Natural killer cell (primary cell): ENCODE data around the gene ANKRD11. TPM values are rescaled to one million over a fixed set of nuclear protein-coding genes. Genes with fewer than 3 reads are reported as not detected.

Experiments
- ATAC-seq, 3 donors: fragments of 150-1000 bp in 2 of 3; fragments of 200-7000 bp in 1 of 3; cut with Tn5 transposase; 1 replicate in 1 of 3; 2 replicates in 2 of 3; pipeline ENCODE4 v1.10.0; 2021; ENCODE audit warnings: mild to moderate bottlenecking in 2 of 3, moderate library complexity in 2 of 3
- DNase-seq, 2 donors: peaks; one replicate each; pipeline versions ENCODE4 v3.0.0 to v3.0.0-alpha.2; 2013 to 2021; ENCODE audit warnings: mixed read lengths in 1 of 2
- H3K27ac ChIP-seq: one replicate; pipeline ENCODE4 v1.5.1; 2013; ENCODE audit warnings: mild to moderate bottlenecking, low read length
- H3K27me3 ChIP-seq: one replicate; pipeline ENCODE4 v1.6.1; 2013; ENCODE audit warnings: low read length; ENCODE audit not compliant: control insufficient read depth, insufficient read depth
- H3K36me3 ChIP-seq: one replicate; pipeline ENCODE4 v1.6.1; 2013; ENCODE audit warnings: low read length; ENCODE audit not compliant: control insufficient read depth, insufficient read depth
- H3K4me1 ChIP-seq: one replicate; pipeline ENCODE4 v1.6.1; 2013; ENCODE audit warnings: low read length; ENCODE audit not compliant: control insufficient read depth, insufficient read depth
- H3K4me3 ChIP-seq: one replicate; pipeline ENCODE4 v1.5.1; 2013; ENCODE audit warnings: low read length
- H3K9me3 ChIP-seq: one replicate; pipeline ENCODE4 v1.6.1; 2013; ENCODE audit warnings: low read length; ENCODE audit not compliant: control insufficient read depth, insufficient read depth
- H3K27ac Mint-ChIP-seq, 2 donors: one replicate each; pipeline ENCODE4 v1.8.0; 2022; ENCODE audit warnings: mild to moderate bottlenecking in 2 of 2, mixed read lengths in 2 of 2, moderate library complexity in 1 of 2
- H3K27me3 Mint-ChIP-seq, 2 donors: one replicate each; pipeline ENCODE4 v1.8.0; 2022; ENCODE audit warnings: low read depth in 2 of 2, mixed read lengths in 2 of 2
- H3K36me3 Mint-ChIP-seq: one replicate; pipeline ENCODE4 v1.8.0; 2022; ENCODE audit warnings: mixed read lengths
- H3K4me1 Mint-ChIP-seq, 2 donors: one replicate each; pipeline ENCODE4 v1.8.0; 2022; ENCODE audit warnings: mixed read lengths in 2 of 2
- H3K4me3 Mint-ChIP-seq: one replicate; pipeline ENCODE4 v1.8.0; 2022; ENCODE audit warnings: mild to moderate bottlenecking, moderate library complexity, mixed read lengths
- H3K9me3 Mint-ChIP-seq, 2 donors: one replicate each; pipeline ENCODE4 v1.8.0; 2022; ENCODE audit warnings: mixed read lengths in 2 of 2
- WGBS: methylation state at CpG from one replicate; pipeline ENCODE4 v1.1.7; 2013; ENCODE audit warnings: missing lambda C conversion rate; ENCODE audit not compliant: insufficient coverage; 5-methylcytosine and 5-hydroxymethylcytosine counted together
- intact Hi-C: fragments of 100-400 bp; cut with micrococcal nuclease; formaldehyde crosslinking; loops from one replicate; pipeline ENCODE4 v1.14.2; 2022
- total RNA-seq, 4 donors: library from RNA; stranded (reverse); fragments of 120-200 nt in 1 of 4; gene quantifications; one replicate each; pipeline versions ENCODE4 v1.2.3 to v1.2.4, GENCODE V29; 2013 to 2022
- TF ChIP-seq, protein P1 (sequence below): fragments of 200-600 bp; IDR thresholded peaks from one replicate; pipeline ENCODE4 v1.8.0; 2022; ENCODE audit warnings: antibody characterized with exemption

ANKRD11 gene
- total RNA-seq, 3 donors from 2014 or later (not counting 1 experiment from before 2014, with no cell fraction given): 230 to 299 (median 287) TPM

GRCh38 chr16:89341279-89341678 lies 149.1 kb downstream of the ANKRD11 start:
- TF ChIP-seq, protein P1, sequence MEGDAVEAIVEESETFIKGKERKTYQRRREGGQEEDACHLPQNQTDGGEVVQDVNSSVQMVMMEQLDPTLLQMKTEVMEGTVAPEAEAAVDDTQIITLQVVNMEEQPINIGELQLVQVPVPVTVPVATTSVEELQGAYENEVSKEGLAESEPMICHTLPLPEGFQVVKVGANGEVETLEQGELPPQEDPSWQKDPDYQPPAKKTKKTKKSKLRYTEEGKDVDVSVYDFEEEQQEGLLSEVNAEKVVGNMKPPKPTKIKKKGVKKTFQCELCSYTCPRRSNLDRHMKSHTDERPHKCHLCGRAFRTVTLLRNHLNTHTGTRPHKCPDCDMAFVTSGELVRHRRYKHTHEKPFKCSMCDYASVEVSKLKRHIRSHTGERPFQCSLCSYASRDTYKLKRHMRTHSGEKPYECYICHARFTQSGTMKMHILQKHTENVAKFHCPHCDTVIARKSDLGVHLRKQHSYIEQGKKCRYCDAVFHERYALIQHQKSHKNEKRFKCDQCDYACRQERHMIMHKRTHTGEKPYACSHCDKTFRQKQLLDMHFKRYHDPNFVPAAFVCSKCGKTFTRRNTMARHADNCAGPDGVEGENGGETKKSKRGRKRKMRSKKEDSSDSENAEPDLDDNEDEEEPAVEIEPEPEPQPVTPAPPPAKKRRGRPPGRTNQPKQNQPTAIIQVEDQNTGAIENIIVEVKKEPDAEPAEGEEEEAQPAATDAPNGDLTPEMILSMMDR: no peak
- intact Hi-C loops: no loop called here
- 76% methylated on average over 6 of the region's 7 CpGs for WGBS
- H3K9me3 ChIP-seq: no peaks in the 10 kb centered on the region
- Mint-ChIP-seq H3K4me3 (no peak overlapping the region), H3K27ac (peak overlapping the region; percentile 32 to 62), H3K27me3 (no peaks in the 10 kb centered on the region), H3K4me1 (peaks cover 52 to 65% of the 10 kb centered on the region in 2 donors), H3K9me3 (no peaks in the 10 kb centered on the region), H3K36me3 (no peaks in the 10 kb centered on the region)
- no peak for ATAC-seq
- peak overlapping the region; percentile 18 for H3K27ac ChIP-seq
- no peaks in the 10 kb centered on the region for H3K36me3 ChIP-seq
- no peaks in the 10 kb centered on the region for H3K27me3 ChIP-seq
- H3K4me1 ChIP-seq: peaks cover 45% of the 10 kb centered on the region
- DNase-seq: no peak
- no peak overlapping the region for H3K4me3 ChIP-seq

- WGBS: 92% methylated on average over 6 of the region's 6 CpGs
- no peaks in the 10 kb centered on the region for H3K9me3 Mint-ChIP-seq
- H3K4me3 Mint-ChIP-seq: no peak overlapping the region
- DNase-seq: no peak
- peak overlapping the region in 1 of 2 donors; percentile 31 for H3K27ac Mint-ChIP-seq
- Histone ChIP-seq H3K9me3 (no peaks in the 10 kb centered on the region), H3K36me3 (no peaks in the 10 kb centered on the region), H3K4me3 (no peak overlapping the region), H3K27me3 (no peaks in the 10 kb centered on the region), H3K27ac (no peak overlapping the region), H3K4me1 (peaks cover 59% of the 10 kb centered on the region)
- no peaks in the 10 kb centered on the region for H3K36me3 Mint-ChIP-seq
- TF ChIP-seq, protein P1: no peak
- H3K27me3 Mint-ChIP-seq: no peaks in the 10 kb centered on the region
- intact Hi-C loops: no loop called here
- ATAC-seq: no peak
- peaks cover 51 to 68% of the 10 kb centered on the region in 2 donors for H3K4me1 Mint-ChIP-seq
Observed at GRCh38 chr16:89338863-89339262, 151.5 kb downstream of the ANKRD11 start.

DNA sequence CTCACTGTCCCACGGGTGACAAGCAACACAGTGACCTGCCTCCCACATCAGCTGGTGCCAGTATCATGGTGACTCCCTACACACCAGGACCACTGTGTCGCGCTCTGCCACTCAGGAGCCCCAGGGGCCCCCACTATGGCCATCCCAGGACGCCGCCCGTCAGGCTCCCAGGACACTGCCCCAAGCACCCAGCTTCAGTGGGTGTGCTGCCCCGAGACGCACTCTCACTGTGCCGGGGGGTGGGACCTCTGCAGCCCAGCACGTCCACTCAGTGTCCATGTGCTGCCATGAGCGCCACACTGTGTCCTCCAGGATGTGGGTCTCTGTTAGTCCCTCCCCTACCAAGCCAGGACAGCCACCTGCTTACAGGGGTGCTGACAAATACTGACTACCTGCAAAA lies 152.4 kb downstream of the ANKRD11 start:
- ATAC-seq: no peak
- Mint-ChIP-seq H3K27me3 (no peaks in the 10 kb centered on the region), H3K4me3 (no peak overlapping the region), H3K27ac (peak overlapping the region in 1 of 2 donors; percentile 16), H3K4me1 (peaks cover 50 to 65% of the 10 kb centered on the region in 2 donors), H3K9me3 (no peaks in the 10 kb centered on the region), H3K36me3 (no peaks in the 10 kb centered on the region)
- DNase-seq: no peak
- TF ChIP-seq, protein P1: no peak
- Histone ChIP-seq H3K36me3 (no peaks in the 10 kb centered on the region), H3K9me3 (no peaks in the 10 kb centered on the region), H3K4me1 (peaks cover 68% of the 10 kb centered on the region), H3K27ac (no peak overlapping the region), H3K27me3 (no peaks in the 10 kb centered on the region), H3K4me3 (no peak overlapping the region)
- WGBS: 95% methylated on average over 11 of the region's 11 CpGs
- intact Hi-C loops: no loop called here

GRCh38 chr16:89335803-89336485 lies 154.4 kb downstream of the ANKRD11 start:
- intact Hi-C loops: no loop called here
- H3K9me3 ChIP-seq: no peaks in the 10 kb centered on the region
- H3K27me3 ChIP-seq: no peaks in the 10 kb centered on the region
- H3K27ac Mint-ChIP-seq: peak overlapping the region in 1 of 2 donors; percentile 45
- DNase-seq (no peak), ATAC-seq (peak in 1 of 3 donors; percentile 12)
- H3K36me3 Mint-ChIP-seq: no peaks in the 10 kb centered on the region
- no peaks in the 10 kb centered on the region for H3K9me3 Mint-ChIP-seq
- H3K4me3 ChIP-seq: no peak overlapping the region
- H3K36me3 ChIP-seq: no peaks in the 10 kb centered on the region
- H3K4me1 Mint-ChIP-seq: peaks cover 60 to 70% of the 10 kb centered on the region in 2 donors
- H3K27me3 Mint-ChIP-seq: no peaks in the 10 kb centered on the region
- 65% methylated on average over 16 of the region's 16 CpGs for WGBS
- TF ChIP-seq, protein P1: no peak
- peak overlapping the region; percentile 58 for H3K4me3 Mint-ChIP-seq
- H3K27ac ChIP-seq: no peak overlapping the region
- peaks cover 73% of the 10 kb centered on the region for H3K4me1 ChIP-seq
